ENCODE results near the gene IGFN1. TPM values are rescaled to one million over a fixed set of nuclear protein-coding genes. Genes with fewer than 3 reads are reported as not detected.

The IGFN1 gene
- total RNA-seq, 2 experiments from 2014 or later: not detected

- TF ChIP-seq CTCF (IDR thresholded peaks at IDR 0.05): no peak
- no peak overlapping the region for H3K4me3 ChIP-seq (ENCODE audit: low read length)
- H3K4me1 ChIP-seq (ENCODE audit: insufficient read depth, low read length): no peaks in the 10 kb centered on the region
- CTCF ChIA-PET: interaction anchor here (0.6 kb wide), 1 partner anchor 12 kb away, joined by 3 read pairs; no protein-coding TSS in a partner anchor
- Mint-ChIP-seq H3K9me3 (no peaks in the 10 kb centered on the region), H3K4me3 (no peak overlapping the region), H3K27ac (no peak overlapping the region), H3K4me1 (ENCODE audit: low read depth) (no peaks in the 10 kb centered on the region), H3K27me3 (peaks cover 9% of the 10 kb centered on the region), H3K36me3 (ENCODE audit: low read depth) (no peaks in the 10 kb centered on the region)
- H3K9me3 ChIP-seq (ENCODE audit: control insufficient read depth in 1 of 2, insufficient read depth in 1 of 2, low read length in 2 of 2): peaks cover 0 to 3% of the 10 kb centered on the region in 2 experiments
- H3K27ac ChIP-seq (ENCODE audit: low read depth in 1 of 2, low read length in 2 of 2): no peak overlapping the region
- H3K36me3 ChIP-seq (ENCODE audit: insufficient read depth, low read length): no peaks in the 10 kb centered on the region
- ATAC-seq (ENCODE audit: poor library complexity): no peak
- intact Hi-C loops (cut with DNase I, micrococcal nuclease): no loop called here
- POLR2A ChIA-PET: no interaction called here
- no peak for DNase-seq
- no peaks in the 10 kb centered on the region for H3K27me3 ChIP-seq (ENCODE audit: control insufficient read depth in 1 of 2, insufficient read depth in 2 of 2, low read length in 2 of 2)
Observed at GRCh38 chr1:201163707-201164106, 26.9 kb upstream of the IGFN1 start.

GRCh38 chr1:201164645-201165044, 26.0 kb upstream of the IGFN1 start:
- Mint-ChIP-seq H3K27me3 (peaks cover 8% of the 10 kb centered on the region), H3K9me3 (no peaks in the 10 kb centered on the region), H3K36me3 (ENCODE audit: low read depth) (no peaks in the 10 kb centered on the region), H3K4me1 (ENCODE audit: low read depth) (no peaks in the 10 kb centered on the region), H3K27ac (no peak overlapping the region), H3K4me3 (no peak overlapping the region)
- no peak overlapping the region for H3K4me3 ChIP-seq (ENCODE audit: low read length)
- no peak for TF ChIP-seq CTCF (IDR thresholded peaks at IDR 0.05)
- no peak overlapping the region for H3K27ac ChIP-seq (ENCODE audit: low read depth in 1 of 2, low read length in 2 of 2)
- H3K36me3 ChIP-seq (ENCODE audit: insufficient read depth, low read length): no peaks in the 10 kb centered on the region
- POLR2A ChIA-PET: no interaction called here
- H3K4me1 ChIP-seq (ENCODE audit: insufficient read depth, low read length): no peaks in the 10 kb centered on the region
- CTCF ChIA-PET: no interaction called here
- ATAC-seq (ENCODE audit: poor library complexity): no peak
- peaks cover 0 to 3% of the 10 kb centered on the region in 2 experiments for H3K9me3 ChIP-seq (ENCODE audit: control insufficient read depth in 1 of 2, insufficient read depth in 1 of 2, low read length in 2 of 2)
- intact Hi-C loops (cut with DNase I, micrococcal nuclease): no loop called here
- H3K27me3 ChIP-seq (ENCODE audit: control insufficient read depth in 1 of 2, insufficient read depth in 2 of 2, low read length in 2 of 2): no peaks in the 10 kb centered on the region
- DNase-seq: no peak

GRCh38 chr1:201167041-201167991, 23.3 kb upstream of the IGFN1 start:
- Mint-ChIP-seq H3K9me3 (no peaks in the 10 kb centered on the region), H3K4me3 (no peak overlapping the region), H3K4me1 (ENCODE audit: low read depth) (peaks cover 19% of the 10 kb centered on the region), H3K36me3 (ENCODE audit: low read depth) (no peaks in the 10 kb centered on the region), H3K27ac (no peak overlapping the region), H3K27me3 (peaks cover 8% of the 10 kb centered on the region)
- H3K4me3 ChIP-seq (ENCODE audit: low read length): no peak overlapping the region
- peaks cover 0 to 3% of the 10 kb centered on the region in 2 experiments for H3K9me3 ChIP-seq (ENCODE audit: control insufficient read depth in 1 of 2, insufficient read depth in 1 of 2, low read length in 2 of 2)
- intact Hi-C loops (cut with DNase I, micrococcal nuclease): no loop called here
- DNase-seq (no peak), ATAC-seq (ENCODE audit: poor library complexity) (no peak)
- H3K27ac ChIP-seq (ENCODE audit: low read depth in 1 of 2, low read length in 2 of 2): no peak overlapping the region
- no peaks in the 10 kb centered on the region for H3K36me3 ChIP-seq (ENCODE audit: insufficient read depth, low read length)
- H3K4me1 ChIP-seq (ENCODE audit: insufficient read depth, low read length): peaks cover 15% of the 10 kb centered on the region
- ChIA-PET POLR2A (no interaction called here), CTCF (no interaction called here)
- no peak for TF ChIP-seq CTCF (IDR thresholded peaks at IDR 0.05)
- H3K27me3 ChIP-seq (ENCODE audit: control insufficient read depth in 1 of 2, insufficient read depth in 2 of 2, low read length in 2 of 2): no peaks in the 10 kb centered on the region

All from CD4-positive, alpha-beta T cell (primary cell).